Activated CD4-positive, alpha-beta T cell treated with anti-CD3 and anti-CD28 coated beads for 48 hours (primary cell): ENCODE data around the gene MAP4K4.
"Not testable (repeated sequence)": the region's sequence is repeated elsewhere in the genome, so short reads cannot be mapped to it uniquely, and the experiment has no call there.

ENCODE experiments used
- DNase-seq: peaks from one replicate; pipeline ENCODE4 v3.0.0-alpha.2; 2020

Gene MAP4K4

DNA sequence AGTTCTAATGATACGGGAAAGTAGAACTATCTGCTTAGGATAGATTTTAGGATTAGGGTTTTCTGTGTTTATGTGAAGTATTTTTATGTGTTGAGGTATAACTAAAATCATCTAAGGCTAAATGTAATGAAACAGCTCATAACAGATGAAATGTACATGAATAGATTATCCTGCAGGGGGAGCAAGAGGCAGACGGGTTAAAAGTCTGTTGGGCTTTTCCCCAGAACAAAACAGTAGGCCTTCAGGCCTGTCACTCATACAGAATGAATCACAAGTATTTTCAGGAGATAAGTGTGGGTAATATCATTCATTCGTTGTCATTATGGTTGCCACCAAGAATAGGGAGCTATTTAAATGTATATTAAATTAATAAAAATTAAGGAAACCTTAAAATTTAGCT lies 186.4 kb downstream of the MAP4K4 start:
- DNase-seq = peak; percentile 60

DNA sequence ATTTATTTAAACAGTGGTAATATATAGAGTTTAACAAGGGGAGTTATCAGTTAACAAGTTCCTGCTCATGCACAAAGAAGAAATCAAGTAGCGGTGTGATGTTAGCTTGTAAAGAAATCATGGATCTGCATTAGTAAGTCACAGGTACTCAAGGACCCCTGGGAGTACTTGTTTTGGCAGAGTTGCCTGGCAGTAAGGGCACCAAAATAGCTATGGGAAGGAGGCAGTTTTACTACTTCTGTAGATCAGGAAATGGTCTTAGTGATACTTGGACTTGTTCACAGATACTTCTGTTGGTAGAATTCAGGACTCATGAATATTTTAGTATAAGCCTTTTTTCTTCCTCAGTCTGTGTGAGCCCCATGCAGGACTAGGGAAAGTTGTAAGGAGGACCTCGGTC lies 186.9 kb downstream of the MAP4K4 start:
- no peak for DNase-seq

DNA sequence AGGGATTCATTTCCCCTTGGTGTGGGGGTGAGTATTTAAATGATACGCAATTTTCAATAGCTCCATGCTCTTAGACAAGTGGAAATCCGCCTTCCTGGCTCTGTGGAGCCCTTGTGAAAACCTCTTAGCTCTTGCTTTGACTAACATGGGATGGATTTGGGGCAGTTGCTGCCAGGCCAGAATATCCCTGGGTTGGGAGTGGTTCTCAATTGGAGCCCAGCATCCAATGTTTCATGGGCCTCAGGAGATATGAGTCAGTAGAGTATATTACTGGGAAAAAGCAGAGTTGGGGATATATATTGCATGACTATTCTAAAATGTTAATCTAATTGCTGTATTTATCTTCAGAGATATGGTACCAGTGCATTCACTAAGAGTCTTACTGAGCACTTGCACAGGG lies 189.8 kb downstream of the MAP4K4 start:
- no peak for DNase-seq

DNA sequence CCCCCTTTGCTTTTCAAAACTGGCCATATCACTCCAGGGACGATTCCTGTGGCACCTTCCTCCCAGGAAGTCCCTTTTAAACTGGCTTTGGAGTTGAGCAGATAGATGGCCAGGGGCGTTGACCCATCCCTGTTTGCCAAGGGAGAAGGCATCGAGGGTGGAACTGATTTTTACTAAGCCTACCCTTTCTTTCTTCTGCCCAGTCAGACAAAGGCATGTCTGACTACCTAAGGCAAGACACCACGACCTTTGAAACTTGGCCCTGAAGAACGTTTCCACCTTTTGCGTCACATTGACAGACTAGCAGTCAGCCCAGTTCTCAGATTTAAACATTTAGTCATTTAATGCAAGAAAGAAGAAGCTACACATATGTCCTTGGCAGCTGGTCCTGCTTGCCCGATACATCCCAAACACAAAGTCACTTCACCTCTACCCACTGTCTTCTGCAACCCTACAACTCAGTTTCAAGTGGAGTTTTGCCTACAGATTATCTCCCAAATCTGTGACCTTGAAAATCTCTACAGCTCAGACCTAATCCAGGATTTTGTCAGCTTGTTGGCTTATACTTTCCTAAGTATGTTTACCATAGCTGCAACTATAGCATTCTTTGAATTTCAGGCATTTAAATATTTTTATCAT lies 192.1 kb downstream of the MAP4K4 start:
- DNase-seq = no peak

DNA sequence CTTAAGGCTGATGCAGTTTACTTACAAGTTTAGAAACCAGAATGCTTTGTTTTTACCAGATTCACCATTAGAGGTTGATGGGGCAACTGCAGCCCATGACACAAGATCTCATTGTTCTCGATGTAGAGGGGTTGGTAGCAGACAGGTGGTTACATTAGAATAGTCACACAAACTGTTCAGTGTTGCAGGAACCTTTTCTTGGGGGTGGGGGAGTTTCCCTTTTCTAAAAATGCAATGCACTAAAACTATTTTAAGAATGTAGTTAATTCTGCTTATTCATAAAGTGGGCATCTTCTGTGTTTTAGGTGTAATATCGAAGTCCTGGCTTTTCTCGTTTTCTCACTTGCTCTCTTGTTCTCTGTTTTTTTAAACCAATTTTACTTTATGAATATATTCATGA lies 194.9 kb downstream of the MAP4K4 start:
- no peak for DNase-seq

DNA sequence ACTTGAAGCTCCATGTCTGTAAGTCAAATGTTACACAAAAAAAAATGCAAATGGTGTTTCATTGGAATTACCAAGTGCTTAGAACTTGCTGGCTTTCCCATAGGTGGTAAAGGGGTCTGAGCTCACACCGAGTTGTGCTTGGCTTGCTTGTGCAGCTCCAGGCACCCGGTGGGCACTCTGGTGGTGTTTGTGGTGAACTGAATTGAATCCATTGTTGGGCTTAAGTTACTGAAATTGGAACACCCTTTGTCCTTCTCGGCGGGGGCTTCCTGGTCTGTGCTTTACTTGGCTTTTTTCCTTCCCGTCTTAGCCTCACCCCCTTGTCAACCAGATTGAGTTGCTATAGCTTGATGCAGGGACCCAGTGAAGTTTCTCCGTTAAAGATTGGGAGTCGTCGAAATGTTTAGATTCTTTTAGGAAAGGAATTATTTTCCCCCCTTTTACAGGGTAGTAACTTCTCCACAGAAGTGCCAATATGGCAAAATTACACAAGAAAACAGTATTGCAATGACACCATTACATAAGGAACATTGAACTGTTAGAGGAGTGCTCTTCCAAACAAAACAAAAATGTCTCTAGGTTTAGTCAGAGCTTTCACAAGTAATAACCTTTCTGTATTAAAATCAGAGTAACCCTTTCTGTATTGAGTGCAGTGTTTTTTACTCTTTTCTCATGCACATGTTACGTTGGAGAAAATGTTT lies 196.3 kb downstream of the MAP4K4 start:
- DNase-seq = no peak

DNA sequence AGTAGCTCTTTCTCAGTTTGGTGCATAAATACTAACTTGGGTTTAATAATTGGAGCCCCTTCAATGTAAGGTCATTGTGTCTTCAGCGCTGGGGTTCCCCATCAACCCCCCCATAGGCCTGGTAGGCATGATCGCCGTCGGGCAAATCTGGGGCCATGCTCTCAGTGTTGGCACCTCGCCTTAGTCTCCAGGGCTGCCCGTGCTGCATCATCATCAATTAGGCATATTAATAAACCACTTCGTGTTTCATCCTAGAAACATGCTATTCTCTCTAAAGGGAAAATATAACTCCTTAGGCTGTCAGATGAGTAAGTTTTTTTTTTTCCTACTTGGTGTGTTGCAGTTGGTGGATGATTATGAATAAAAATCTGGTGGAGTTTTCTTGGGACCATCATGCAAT lies 197.5 kb downstream of the MAP4K4 start:
- no peak for DNase-seq

DNA sequence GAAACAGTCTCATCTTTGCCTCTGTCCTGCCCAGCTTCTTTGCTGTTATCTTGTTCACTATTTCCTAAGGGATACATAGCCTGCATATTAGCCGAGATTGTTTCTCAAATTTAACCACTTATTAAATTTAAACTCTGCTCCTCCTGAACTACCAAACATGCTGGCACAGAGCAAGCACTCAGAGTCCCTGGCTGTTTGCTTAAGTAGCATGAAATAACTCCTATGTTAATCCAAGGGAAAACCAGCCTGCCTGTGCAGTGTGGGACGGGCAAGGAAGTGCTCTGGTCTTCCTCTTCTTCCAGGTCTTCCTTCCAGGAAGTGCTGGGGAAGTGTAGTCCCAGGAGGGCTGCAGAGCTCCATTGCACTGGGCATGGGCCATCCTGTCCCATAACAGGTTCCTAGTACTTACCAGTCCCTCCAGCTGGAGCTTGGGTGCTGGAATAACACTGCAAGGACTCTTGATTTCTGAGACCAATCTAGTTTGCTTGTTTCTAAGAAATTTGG lies 198.4 kb downstream of the MAP4K4 start:
- no peak for DNase-seq

DNA sequence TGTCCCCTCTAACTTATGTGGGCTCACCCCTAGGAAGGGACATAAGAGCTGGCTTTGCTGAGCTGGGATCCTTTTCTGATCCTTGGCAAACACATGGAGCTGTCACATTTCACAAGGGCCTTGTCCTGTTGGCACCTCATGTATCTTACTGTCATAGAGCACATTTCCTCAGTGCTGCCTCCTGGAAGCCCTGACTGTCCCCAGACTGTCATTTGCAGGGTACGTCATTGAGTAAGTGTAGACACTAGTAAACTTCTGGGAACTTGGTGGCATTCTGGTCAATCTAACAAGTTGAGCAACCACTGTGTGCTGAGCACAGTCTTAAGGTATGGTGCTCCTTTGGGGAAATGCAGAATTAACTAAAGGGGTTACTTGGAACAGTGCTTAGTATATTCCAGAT lies 199.8 kb downstream of the MAP4K4 start:
- DNase-seq = no peak

DNA sequence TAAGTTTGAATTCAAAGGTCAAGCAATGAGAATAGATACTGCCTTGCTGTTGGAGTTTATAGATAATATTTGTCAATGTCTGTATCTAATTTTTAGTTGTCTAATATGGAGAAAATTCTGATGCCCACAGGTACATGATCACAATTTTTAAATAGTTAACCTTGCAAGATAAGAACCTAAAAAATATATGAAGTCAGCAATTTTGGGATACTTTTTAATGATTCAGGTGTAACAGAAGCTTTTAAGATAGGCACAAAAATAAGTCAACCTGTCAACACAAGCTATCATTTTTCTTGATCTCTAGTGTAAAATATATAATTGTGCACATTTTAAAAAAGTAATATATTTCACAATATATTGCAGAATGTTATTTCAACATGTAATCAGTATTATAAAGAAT lies 201.8 kb downstream of the MAP4K4 start:
- no peak for DNase-seq

DNA sequence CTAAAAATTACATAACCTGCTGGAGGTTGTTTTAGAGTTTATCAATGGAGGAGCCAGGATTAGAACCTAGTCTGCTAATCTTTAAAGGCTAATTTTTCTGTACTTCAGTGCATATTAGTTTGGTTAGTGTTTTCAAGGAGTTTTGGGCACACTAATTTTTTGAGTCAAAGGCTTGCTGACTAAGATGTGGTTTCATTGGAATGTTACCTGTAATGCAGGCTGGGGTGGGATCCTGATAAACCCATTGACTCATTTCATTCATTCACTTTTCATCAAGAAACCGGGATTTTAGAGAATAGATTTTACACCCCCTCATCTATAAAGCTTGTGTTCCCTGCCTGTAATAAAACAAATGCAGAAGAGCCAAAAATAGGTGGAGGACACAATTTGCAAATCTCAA lies 202.4 kb downstream of the MAP4K4 start:
- no peak for DNase-seq

DNA sequence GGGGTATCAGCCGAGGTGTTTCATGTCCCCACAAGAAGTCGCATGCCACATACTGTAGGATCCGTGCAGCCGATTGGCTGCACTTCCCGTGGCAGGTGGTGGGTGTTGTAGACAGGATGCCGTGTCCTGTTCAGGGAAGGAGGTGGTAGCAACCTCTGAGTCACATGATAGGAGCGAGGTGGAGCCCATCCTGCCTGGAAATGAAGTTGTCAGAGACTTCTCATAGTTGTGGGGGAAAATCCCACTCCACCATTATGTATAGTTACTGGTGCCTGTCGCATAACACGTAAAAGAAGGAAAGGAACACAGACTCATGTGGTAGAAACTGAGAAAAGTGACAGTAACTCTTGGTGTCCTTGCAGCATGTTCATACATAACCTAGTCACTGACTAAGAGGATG lies 202.9 kb downstream of the MAP4K4 start:
- DNase-seq = peak; percentile 76

DNA sequence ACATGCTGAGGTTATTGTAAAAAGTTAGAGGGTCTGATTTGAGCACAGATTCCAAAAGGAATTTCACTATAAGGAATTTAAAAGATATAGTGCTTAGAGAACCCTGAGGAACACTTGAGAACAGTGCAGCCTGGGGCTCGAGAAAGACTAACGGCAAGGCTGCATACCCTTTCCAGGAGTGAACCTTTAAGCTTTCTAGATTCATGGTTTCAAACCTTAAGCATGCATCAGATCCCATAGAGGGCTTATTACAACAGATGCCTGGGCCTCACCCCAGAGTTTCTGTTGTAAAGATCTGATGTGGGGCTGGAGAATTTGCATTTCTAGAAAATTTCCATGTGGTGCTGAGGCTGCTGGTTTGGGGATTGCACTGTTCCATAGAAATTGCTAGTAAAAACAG lies 203.7 kb downstream of the MAP4K4 start:
- DNase-seq = no peak

DNA sequence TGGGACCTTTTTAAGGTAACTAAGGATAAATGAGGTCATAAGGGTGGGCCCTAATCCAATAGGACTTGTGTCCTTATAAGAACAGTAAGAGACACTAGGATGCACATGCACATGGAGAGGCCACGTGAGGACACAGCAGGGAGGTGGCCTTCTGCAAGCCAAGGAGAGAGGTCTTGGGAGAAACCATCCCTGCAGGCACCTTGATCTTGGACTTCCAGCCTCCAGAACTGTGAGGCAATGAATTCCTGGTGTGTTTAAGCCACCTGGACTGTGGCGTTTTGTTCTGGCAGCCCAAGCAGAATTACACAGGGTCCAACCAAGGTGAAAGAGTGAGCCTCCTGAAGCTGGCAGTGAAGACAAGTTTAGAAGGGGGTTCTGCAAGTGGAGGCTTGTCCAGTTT lies 204.7 kb downstream of the MAP4K4 start:
- no peak for DNase-seq

DNA sequence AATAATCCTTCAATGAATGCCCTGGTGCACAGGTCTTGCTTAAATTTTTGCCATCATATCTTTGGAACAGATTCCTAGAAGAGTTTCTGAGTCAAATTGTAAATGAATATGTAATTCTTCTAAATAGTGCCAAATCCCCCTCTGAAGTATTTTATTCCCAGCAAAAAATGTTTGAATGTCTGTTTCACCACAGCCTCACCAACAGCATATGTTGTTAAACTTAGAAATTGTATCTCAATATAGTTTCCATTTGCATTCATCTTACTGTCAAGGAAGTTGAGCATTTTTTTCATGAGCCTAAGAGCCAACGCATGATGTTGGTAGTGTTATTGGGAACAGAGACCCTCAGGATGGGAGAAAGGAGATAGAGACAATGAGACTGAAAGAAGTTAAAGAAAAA lies 207.4 kb downstream of the MAP4K4 start:
- DNase-seq = no peak

DNA sequence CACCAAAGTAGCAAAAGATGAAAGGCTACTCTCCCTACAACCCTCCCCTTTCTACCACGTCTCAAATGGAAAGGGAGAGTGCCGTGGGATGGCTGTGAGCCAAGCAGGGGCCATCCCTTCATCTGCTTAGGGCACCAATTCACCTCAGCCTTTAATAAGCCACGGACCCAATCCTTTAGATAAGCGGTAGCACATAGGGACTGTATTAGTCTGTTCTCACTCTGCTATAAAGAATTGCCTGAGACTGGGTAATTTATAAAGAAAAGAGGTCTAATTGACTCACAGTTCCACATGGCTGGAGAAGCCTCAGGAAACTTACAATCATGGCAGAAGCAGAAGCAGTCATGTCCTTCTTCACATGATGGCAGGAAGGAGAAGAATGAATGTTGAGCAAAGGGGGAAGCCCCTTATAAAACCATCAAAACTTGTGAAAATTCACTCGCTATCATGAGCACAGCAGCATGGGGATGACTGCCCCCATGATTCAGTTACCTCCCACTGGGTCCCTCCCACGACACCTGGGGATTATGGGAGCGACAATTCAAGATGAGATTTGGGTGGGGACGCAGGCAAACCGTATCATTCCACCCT lies 208.3 kb downstream of the MAP4K4 start:
- DNase-seq = no peak

DNA sequence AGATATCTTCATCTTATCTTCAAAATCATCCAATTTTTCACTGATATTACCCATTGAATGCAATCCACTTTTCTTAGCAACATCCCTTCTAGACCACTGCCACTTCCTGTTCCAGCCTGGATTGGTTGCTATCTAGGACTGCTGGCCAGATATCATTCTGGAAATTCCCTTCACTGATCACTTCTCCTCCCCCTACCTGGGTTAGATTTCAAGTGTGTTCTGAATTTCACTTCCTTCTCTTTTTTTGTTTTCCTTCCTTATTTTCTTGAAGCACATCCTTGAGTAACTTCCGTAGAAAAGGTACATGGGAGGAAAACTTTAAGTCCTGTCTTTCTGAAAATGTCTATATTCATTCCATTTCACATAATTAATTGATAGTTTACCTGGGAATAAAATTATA lies 212.3 kb downstream of the MAP4K4 start:
- no peak for DNase-seq

DNA sequence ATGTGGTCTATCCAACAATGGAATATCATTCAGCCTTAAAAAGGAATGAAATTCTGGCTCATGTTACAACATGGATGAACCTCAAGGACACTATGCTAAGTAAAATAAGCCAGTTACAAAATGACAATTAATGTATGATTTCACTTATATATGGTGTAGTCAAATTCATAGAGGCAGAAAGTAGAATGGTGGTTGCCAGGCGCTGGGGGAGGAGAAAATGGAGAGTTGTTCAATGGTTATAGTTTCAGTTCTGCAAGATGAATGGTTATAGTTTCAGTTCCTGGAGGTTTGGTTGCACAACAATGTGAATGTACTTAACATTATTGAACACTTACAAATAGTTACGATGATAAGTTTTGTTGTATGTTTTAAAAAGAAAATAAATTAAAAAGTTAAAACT lies 215.0 kb downstream of the MAP4K4 start:
- DNase-seq = peak; percentile 63

DNA sequence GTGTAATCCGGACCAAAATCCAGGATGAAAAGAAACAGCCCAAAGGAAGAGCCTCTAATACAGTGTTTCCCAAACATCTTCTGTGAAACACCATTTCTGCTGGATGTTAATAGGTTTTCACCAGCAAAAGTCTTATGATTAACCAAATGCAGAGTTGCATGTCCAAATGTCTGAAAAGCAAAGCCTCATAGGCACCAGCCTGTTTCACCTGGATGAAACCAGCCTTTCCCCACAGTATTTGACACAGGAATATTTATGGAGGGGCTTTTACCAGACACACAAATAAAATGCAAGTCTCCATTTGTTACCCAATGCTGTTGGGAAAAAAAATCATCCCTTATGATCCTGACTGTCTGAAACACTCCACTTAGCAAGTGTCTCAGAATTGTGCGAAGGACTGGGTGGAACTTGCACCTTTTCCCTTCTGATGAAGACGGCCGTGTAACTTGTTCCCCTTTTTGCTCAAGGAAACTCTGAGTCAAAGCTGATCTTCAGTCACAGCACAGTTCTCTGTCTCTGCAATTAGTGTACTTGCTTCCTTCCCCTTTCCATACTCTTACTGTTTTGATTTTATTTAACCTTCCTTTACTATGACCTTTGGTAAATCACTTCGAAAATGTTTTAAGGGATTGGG lies 223.9 kb downstream of the MAP4K4 start:
- no peak for DNase-seq

DNA sequence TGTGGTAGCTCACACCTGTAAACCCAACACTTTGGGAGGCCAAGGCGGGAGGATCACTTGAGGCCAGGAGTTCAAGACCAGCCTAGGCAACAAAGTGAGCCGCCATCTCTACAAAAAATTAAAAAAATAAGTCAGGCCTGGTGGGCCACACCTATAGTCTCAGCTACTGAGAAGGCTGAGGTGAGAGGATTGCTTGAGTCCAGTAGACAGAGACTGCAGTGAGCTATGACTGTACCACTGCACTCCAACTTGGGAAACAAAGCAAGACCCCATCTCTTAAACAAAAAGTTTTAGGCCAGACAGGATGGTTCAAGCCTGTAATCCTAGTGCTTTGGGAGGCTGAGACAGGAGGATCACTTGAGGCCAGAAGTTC lies 224.4 kb downstream of the MAP4K4 start:
- DNase-seq = no peak

DNA sequence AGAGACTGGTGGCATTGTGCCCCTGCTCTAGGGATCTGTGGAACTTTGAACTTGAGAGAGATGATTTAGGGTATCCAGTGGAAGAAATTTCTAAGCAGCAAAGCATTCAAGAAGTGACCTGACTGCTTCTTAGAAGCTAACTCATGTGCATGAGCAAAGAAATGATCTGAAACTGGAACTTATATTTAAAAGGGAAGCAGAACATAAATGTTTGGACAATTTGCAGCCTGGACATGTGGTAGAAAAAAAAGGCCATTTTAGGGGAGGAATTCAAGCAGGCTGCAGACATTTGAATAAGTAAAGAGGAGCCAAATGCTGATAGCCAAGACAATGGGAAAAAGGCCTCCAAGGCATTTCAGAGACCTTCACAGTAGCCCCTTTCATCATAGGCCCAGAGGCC lies 226.8 kb downstream of the MAP4K4 start:
- DNase-seq = not testable (repeated sequence)

DNA sequence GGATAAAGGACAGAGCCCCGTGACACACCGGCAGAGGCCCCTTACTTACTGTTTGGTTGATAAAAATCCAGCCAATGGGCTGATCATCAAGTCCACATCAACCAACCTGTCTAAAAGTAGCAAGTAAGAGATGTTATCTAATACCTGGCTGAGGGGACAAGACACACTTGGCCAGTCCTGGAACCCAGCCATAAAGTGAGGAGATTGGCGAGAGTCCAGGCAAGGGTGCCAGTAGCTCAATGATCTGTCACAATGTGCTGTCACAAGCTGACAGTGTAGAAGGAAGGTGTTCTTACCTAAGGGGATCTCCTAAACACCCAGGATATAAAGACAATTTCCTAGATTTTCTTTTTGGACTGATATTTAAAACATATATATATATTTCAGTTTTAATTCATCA lies 232.5 kb downstream of the MAP4K4 start:
- DNase-seq = no peak

DNA sequence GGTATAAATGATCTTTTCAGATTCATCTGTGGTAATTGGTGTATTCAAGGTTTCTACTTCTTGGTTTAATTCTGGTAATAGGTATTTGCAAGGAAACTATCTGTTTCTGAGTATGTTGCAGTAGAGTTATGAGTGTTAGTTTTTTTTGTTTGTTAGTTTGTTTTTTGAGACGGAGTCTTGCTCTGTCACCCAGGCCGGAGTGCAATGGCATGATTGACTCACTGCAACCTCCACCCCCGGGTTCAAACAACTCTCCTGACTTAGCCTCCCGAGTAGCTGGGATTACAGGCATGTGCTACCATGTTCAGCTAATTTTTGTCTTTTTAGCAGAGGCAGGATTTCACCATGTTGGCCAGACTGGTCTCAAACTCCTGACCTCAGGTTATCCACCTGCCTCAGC lies 233.3 kb downstream of the MAP4K4 start:
- no peak for DNase-seq

DNA sequence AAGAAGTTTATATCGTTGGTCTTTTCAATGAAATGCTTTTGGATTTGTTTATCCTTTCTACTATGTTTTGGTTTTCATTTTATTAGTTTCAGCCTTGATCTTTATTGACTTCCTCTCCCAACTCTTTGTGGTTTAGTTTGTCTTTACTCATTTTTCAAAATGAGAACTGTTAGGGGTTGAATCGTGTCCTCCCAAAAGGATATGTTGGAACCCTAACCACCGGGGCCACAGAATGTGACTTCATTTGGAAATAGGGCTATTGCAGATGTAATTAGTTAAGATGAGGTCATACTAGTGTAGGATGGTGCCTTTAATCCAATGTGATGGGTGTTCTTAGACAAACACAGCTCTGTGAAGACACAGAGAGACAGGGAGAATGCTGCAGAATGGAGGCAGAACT lies 233.9 kb downstream of the MAP4K4 start:
- no peak for DNase-seq
